ENCODE results near the gene PTTG1.

PTTG1 gene

DNA sequence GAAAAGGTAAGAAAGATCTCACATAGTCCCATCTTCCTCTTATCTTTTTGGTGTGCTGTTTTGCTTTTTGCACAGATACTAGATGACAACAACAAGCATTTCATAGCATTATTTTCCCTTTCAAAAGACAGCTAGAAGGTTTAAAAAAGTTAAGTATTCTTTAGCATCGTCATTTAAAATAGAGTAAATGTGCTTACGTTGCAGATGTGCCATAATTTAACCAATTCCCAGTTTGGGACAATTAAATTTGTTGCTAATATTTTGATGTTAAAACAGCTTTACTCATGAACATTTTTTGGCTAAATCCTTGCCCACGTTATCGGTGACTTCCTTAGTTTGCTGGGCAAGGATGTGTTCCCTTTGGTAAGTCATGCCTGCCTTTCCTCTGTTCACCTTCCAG is 41.6 kb downstream of the PTTG1 start:
- Histone ChIP-seq H3K9me3 (ENCODE audit: control insufficient read depth, insufficient read depth, low read length) (no peaks in the 10 kb centered on the region), H3K27ac (ENCODE audit: low read length) (no peak overlapping the region), H3K4me1 (ENCODE audit: control insufficient read depth, insufficient read depth, low read length) (no peaks in the 10 kb centered on the region), H3K36me3 (ENCODE audit: control insufficient read depth, insufficient read depth, low read length) (no peaks in the 10 kb centered on the region), H3K4me3 (ENCODE audit: low read length) (no peak overlapping the region), H3K27me3 (ENCODE audit: control insufficient read depth, insufficient read depth, low read length) (no peaks in the 10 kb centered on the region)
- no peak for DNase-seq (ENCODE audit: low read depth, low spot score)
- no CpG with 5 or more reads among the region's 4 CpGs for WGBS (ENCODE audit: insufficient coverage, insufficient read length)

DNA sequence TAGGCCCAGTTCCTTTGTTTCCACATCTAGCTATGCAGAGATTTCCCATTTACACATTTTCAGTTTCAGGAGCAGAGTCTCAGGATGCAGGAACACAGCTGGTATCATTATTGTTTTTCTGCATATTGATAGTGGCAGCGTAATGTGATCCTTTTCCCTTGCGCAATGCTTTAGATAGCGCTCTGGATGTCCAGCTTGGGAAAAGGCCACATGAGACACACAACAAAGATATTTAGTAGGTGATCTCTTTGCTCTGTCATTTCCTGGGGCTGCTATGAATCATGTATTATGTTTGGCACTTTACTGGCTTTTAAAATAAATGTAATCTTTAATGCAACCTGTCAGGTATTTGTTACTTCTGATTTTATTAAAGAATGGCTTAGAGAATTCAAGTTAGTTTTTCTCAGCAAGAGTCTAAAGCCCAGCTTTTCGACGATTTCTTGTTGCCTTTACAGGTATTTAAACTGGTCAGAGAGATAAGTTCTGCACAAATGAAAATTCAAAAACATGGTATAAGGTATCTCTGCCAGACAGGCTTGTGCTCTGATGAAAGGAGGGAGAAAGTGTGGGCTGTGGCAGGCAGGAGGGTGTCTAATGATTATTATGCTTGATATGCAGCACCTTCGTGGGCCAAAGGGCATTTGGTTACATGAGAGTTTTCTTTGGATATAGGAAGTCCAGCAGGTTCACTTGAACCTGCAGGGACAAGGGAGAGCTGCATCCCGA is 42.2 kb downstream of the PTTG1 start:
- WGBS (ENCODE audit: insufficient coverage, insufficient read length): no CpG with 5 or more reads among the region's 7 CpGs
- no peak for DNase-seq (ENCODE audit: low read depth, low spot score)
- Histone ChIP-seq H3K36me3 (ENCODE audit: control insufficient read depth, insufficient read depth, low read length) (no peaks in the 10 kb centered on the region), H3K9me3 (ENCODE audit: control insufficient read depth, insufficient read depth, low read length) (no peaks in the 10 kb centered on the region), H3K4me3 (ENCODE audit: low read length) (no peak overlapping the region), H3K4me1 (ENCODE audit: control insufficient read depth, insufficient read depth, low read length) (no peaks in the 10 kb centered on the region), H3K27ac (ENCODE audit: low read length) (no peak overlapping the region), H3K27me3 (ENCODE audit: control insufficient read depth, insufficient read depth, low read length) (no peaks in the 10 kb centered on the region)

DNA sequence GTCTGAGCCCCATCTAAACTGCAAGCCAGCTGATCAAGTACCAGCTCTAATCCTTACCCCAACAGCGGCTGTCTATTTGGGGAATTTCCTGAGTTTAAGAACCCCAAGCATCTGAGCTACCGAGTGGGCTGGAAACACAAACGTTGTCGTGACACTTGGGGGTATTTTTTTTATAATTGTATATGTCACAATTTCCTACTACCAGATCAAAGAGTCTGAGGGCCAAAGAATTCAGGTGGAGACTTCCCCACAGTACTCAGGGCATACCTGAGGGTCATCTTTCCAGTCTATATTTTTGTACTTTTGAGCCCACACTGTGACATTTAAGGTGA is 42.8 kb downstream of the PTTG1 start:
- no peaks in the 10 kb centered on the region for H3K9me3 ChIP-seq (ENCODE audit: control insufficient read depth, insufficient read depth, low read length)
- H3K27ac ChIP-seq (ENCODE audit: low read length): no peak overlapping the region
- H3K4me3 ChIP-seq (ENCODE audit: low read length): no peak overlapping the region
- DNase-seq (ENCODE audit: low read depth, low spot score): no peak
- no peaks in the 10 kb centered on the region for H3K4me1 ChIP-seq (ENCODE audit: control insufficient read depth, insufficient read depth, low read length)
- no peaks in the 10 kb centered on the region for H3K36me3 ChIP-seq (ENCODE audit: control insufficient read depth, insufficient read depth, low read length)
- H3K27me3 ChIP-seq (ENCODE audit: control insufficient read depth, insufficient read depth, low read length): no peaks in the 10 kb centered on the region
- WGBS (ENCODE audit: insufficient coverage, insufficient read length): no CpG with 5 or more reads among the region's 4 CpGs

DNA sequence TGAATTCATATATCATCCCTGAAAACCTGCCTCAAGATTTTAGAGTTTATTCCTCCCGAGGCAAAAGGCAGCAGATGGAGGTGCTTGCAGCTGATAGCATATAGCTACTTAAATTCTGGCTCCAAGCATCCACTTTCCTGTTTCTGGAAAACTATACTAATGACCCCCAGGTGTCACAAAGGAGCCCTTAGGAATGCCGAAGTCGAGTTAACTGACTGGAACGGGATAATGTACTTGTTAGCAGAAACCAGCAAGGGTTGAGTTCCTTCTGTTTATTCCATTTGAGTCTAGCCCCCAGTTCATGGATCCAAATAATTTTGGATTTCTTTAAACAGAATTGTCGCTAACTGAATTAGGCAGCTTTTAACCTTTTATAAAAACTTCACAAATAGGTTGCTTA is 44.5 kb downstream of the PTTG1 start:
- Histone ChIP-seq H3K36me3 (ENCODE audit: control insufficient read depth, insufficient read depth, low read length) (no peaks in the 10 kb centered on the region), H3K4me3 (ENCODE audit: low read length) (no peak overlapping the region), H3K9me3 (ENCODE audit: control insufficient read depth, insufficient read depth, low read length) (no peaks in the 10 kb centered on the region), H3K27me3 (ENCODE audit: control insufficient read depth, insufficient read depth, low read length) (no peaks in the 10 kb centered on the region), H3K4me1 (ENCODE audit: control insufficient read depth, insufficient read depth, low read length) (no peaks in the 10 kb centered on the region), H3K27ac (ENCODE audit: low read length) (no peak overlapping the region)
- no CpG with 5 or more reads among the region's 5 CpGs for WGBS (ENCODE audit: insufficient coverage, insufficient read length)
- DNase-seq (ENCODE audit: low read depth, low spot score): no peak

DNA sequence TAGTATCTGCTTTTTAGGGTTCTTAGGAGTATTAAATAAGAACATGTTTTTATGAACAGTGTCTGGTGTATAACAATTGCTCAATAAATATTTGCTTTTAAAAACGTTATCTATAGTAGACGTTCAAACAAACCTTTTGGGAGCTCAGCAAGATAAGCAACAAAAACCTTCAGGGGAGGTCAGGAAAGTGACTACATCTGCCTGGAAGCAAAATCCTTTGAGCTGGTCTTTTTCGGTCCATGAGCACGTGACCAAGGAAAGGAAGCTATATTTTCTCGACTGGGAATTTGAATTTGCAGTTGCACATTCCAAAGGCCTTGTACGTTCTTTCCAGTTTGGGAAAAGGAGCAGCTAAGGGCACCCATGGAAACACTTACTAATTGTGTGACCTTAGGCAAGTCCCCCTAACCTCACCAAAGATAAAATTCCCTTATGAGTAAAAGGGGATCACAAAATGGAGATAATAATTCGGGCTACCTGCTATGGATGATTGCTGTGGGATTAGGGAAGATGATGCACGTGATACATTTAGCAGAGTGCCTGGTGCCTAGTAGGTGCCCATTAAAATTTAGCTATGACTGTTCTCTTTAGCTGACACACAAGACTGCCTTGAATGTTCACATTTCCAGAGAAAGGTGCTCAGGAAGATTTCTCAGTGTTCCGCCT is 45.4 kb downstream of the PTTG1 start:
- WGBS (ENCODE audit: insufficient coverage, insufficient read length): no CpG with 5 or more reads among the region's 9 CpGs
- Histone ChIP-seq H3K9me3 (ENCODE audit: control insufficient read depth, insufficient read depth, low read length) (no peaks in the 10 kb centered on the region), H3K27ac (ENCODE audit: low read length) (no peak overlapping the region), H3K4me1 (ENCODE audit: control insufficient read depth, insufficient read depth, low read length) (no peaks in the 10 kb centered on the region), H3K27me3 (ENCODE audit: control insufficient read depth, insufficient read depth, low read length) (no peaks in the 10 kb centered on the region), H3K36me3 (ENCODE audit: control insufficient read depth, insufficient read depth, low read length) (no peaks in the 10 kb centered on the region), H3K4me3 (ENCODE audit: low read length) (no peak overlapping the region)
- no peak for DNase-seq (ENCODE audit: low read depth, low spot score)

DNA sequence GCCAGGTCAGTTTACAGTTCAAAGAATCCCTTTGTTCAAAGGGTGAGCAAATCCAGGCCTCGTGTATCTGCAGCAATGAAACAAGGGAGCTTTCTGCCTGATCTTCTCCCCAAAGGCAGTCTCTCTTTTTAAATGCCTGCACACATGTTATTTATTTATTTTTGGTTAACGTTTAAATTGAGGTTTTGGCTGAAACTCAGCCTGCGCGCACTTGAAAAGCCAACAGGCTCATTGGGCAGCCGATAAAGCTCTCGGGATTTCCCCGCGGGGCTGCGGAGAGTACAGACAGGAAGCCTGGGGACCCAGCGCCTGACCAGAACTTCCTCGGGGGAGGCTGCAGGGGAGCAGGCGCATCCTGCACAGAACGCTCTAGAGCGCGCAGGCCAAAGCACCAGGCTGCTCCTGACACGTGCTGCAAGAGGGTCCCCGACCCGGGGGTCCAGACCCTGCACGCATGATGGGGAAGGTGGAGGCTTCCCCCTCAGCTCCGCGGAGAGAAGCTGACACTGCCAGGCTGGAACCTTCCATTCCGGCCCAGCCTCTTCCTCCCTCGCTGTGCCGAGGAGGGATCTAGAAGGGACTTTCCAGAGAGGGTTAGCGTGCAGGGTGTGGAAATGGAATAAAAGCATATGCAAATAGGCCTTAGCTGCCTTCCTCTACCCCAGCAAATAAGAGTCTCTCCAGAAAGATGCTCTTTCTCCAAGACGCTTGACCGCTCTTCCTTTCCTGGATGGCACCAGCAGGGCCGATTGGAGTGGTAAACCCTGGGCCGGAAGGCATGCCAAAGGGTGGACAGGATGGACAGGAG is 46.1 kb downstream of the PTTG1 start:
- Histone ChIP-seq H3K27ac (ENCODE audit: low read length) (no peak overlapping the region), H3K27me3 (ENCODE audit: control insufficient read depth, insufficient read depth, low read length) (no peaks in the 10 kb centered on the region), H3K9me3 (ENCODE audit: control insufficient read depth, insufficient read depth, low read length) (no peaks in the 10 kb centered on the region), H3K36me3 (ENCODE audit: control insufficient read depth, insufficient read depth, low read length) (no peaks in the 10 kb centered on the region), H3K4me3 (ENCODE audit: low read length) (no peak overlapping the region), H3K4me1 (ENCODE audit: control insufficient read depth, insufficient read depth, low read length) (no peaks in the 10 kb centered on the region)
- no peak for DNase-seq (ENCODE audit: low read depth, low spot score)
- WGBS (ENCODE audit: insufficient coverage, insufficient read length): no CpG with 5 or more reads among the region's 29 CpGs

DNA sequence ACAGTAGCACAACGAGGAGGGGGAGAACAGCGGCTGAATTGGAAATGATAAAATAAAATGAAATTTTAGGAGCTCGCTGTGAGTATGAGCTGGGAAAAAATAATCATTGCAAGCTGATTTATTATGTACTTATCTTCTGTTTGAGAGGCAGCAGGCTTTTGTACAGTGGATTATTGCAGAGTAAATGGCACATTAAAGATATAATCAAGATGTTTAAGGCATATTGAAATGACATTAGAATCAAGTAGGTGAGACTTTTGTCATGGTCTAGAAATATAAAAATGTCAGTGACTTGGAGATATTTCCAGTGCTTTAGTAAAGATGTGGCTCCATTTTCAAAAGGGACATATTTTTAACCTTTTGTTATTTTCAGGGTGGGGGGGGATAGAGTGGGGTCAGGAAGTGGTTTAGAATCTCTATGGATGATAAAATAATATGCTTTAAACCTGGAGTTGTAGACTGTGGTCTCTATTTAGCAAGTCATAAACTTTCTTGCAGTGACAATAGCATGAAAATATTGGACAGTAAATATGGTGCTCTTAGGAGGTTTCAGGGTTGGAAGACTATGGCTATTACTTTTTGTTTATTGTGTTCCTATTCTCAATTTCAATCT is 46.8 kb downstream of the PTTG1 start:
- no CpG with 5 or more reads among the region's 3 CpGs for WGBS (ENCODE audit: insufficient coverage, insufficient read length)
- H3K36me3 ChIP-seq (ENCODE audit: control insufficient read depth, insufficient read depth, low read length): no peaks in the 10 kb centered on the region
- no peaks in the 10 kb centered on the region for H3K9me3 ChIP-seq (ENCODE audit: control insufficient read depth, insufficient read depth, low read length)
- no peaks in the 10 kb centered on the region for H3K4me1 ChIP-seq (ENCODE audit: control insufficient read depth, insufficient read depth, low read length)
- H3K27ac ChIP-seq (ENCODE audit: low read length): no peak overlapping the region
- no peak for DNase-seq (ENCODE audit: low read depth, low spot score)
- H3K27me3 ChIP-seq (ENCODE audit: control insufficient read depth, insufficient read depth, low read length): no peaks in the 10 kb centered on the region
- no peak overlapping the region for H3K4me3 ChIP-seq (ENCODE audit: low read length)

DNA sequence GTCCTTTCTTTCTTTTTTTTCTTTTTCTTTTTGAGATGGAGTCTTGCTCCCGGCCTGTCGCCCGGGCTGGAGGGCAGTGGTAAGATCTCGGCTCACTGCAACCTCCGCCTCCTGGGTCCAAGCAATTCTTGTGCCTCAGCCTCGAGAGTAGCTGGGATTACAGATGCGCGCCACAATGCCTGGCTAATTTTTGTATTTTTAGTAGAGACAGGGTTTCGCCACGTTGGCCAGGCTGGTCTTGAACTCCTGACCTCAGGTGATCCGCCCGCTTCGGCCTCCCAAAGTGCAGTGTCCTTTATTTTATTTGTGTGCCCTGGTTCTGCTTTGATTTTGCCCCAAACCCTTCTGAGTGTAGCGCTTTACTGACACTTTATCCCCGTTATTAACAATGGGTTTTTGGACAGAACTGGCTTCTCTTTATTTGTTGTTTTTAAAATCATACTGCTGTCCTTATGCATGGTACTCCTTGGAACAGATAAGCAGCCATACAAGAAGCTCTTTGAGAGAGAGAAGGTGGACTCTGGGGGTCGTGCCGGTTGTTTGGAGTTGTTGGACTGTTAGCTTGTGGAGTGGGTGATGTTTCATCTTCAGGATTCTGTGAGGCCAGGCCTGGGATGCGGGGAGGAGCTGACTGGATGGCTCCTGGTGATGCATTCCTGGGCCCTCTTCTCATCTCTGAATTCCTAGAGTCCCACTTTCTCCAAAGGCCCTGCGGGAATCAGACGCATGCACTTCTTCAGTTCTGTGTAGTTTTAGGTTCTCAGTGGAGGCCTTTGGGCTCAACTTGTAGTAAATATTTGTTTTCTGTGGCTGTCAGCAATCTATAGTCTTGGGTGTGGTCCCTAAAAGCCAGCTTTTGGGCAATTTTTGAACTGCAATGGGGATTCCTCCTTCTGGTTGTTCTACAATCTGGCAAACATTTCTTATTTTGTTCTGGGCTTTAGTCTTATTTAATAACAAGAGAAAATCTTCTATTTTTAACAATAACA is 47.8 kb downstream of the PTTG1 start:
- Histone ChIP-seq H3K9me3 (ENCODE audit: control insufficient read depth, insufficient read depth, low read length) (no peaks in the 10 kb centered on the region), H3K4me3 (ENCODE audit: low read length) (no peak overlapping the region), H3K27ac (ENCODE audit: low read length) (no peak overlapping the region), H3K4me1 (ENCODE audit: control insufficient read depth, insufficient read depth, low read length) (no peaks in the 10 kb centered on the region), H3K36me3 (ENCODE audit: control insufficient read depth, insufficient read depth, low read length) (no peaks in the 10 kb centered on the region), H3K27me3 (ENCODE audit: control insufficient read depth, insufficient read depth, low read length) (no peaks in the 10 kb centered on the region)
- no peak for DNase-seq (ENCODE audit: low read depth, low spot score)
- WGBS (ENCODE audit: insufficient coverage, insufficient read length): no CpG with 5 or more reads among the region's 20 CpGs

DNA sequence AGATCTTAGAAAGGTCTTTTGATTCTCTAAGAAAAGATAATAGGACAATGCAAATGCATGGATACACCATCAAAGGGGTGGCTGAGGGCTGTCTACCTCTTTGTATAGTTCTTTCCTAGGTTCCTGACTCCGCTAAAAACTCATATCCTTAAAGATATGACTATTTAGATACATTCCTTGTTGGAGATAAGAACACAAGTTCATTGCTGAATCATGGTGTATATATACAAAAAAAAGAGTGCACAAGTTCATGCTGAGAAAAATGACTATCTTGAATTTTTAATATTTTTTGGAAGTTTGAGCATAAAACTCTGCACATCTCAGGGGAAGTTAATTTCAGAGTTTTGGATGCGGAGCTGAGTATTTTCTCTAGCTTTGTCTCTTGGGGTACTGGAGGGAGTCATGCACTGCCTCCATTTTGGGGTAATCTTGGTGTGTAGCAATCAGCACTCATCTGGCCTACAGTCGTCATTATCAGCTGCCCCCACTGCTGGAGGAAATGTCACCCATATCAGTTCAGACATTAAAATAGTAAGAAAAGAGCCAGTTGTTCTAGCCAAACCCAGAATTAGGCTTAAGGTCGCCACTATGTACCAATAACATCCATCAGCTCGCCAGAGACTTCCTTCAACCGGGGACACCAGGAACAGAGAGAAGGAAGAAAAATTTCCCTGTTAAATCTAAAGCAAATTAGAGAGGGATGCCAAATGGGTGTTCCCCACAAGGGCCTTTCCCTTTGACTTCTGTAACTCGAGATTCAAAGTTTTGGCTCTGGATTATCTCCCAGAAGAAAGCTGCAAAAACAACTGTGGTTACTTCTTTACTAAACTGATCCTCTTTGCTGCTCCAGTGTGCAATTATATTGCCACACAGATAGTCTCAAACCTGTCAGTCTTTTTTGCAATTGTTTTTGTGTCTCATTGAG is 49.0 kb downstream of the PTTG1 start:
- Histone ChIP-seq H3K27me3 (ENCODE audit: control insufficient read depth, insufficient read depth, low read length) (no peaks in the 10 kb centered on the region), H3K27ac (ENCODE audit: low read length) (no peak overlapping the region), H3K4me1 (ENCODE audit: control insufficient read depth, insufficient read depth, low read length) (no peaks in the 10 kb centered on the region), H3K9me3 (ENCODE audit: control insufficient read depth, insufficient read depth, low read length) (no peaks in the 10 kb centered on the region), H3K4me3 (ENCODE audit: low read length) (no peak overlapping the region), H3K36me3 (ENCODE audit: control insufficient read depth, insufficient read depth, low read length) (no peaks in the 10 kb centered on the region)
- no peak for DNase-seq (ENCODE audit: low read depth, low spot score)
- WGBS (ENCODE audit: insufficient coverage, insufficient read length): no CpG with 5 or more reads among the region's 7 CpGs
